GM19438 (cell line): Measurements from ENCODE around the gene CDC20B.
"Not testable (repeated sequence)": the region's sequence is repeated elsewhere in the genome, so short reads cannot be mapped to it uniquely, and the experiment has no call there.

Source experiments
- ATAC-seq: cut with Tn5 transposase; IDR thresholded peaks from one replicate; pipeline ENCODE4 v1.9.1; 2021; ENCODE audit warnings: low read depth; ENCODE audit not compliant: unreplicated experiment

Gene CDC20B

DNA sequence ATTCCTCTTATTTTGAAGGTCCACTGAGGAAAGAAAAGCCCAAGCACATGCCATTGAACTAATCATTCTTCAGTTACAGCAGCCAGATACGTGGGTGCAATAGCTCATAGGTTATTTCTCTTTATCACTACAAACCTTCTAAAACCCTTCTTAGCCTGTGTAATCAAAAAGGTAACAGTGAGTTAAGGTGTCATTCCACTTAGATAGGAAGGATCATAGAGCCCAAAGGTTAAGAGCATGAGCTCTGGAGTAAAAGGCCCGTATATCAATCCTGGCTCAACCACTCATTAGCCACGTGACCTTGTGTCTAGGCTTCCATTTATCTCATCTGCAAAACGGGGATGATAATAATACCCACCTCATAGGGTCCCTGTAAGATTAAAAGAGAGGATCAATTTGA, 10.3 kb downstream of the CDC20B start:
- no peak for ATAC-seq

DNA sequence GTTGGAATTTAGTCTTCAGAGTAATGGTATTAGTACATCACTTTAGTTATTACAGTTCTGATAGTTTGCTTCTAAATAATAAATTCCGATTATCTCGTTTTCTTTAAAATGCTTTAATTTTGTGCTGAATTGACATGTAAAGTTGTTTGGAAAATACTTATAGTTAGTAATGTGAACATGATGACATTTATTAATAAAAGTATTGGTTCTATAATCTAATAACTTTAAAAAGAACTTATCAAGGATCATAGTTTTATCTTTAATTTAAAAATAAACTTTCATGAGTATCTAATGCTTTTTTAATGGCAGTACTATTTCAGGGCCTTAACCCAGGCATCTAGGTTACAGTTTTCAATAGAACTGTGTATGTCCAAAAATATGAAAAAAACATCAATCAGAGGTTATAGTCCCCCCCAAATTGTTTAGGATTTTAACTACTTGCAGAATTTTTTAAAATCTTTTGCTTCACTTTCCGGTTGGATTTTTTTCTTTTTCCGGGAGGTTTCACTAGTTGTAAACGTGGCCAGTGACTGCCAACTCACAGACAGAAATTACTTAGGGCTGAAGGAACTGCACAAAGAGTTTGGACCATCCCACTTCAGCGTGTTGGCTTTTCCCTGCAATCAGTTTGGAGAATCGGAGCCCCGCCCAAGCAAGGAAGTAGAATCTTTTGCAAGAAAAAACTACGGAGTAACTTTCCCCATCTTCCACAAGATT, 12.3 kb downstream of the CDC20B start:
- no peak for ATAC-seq

DNA sequence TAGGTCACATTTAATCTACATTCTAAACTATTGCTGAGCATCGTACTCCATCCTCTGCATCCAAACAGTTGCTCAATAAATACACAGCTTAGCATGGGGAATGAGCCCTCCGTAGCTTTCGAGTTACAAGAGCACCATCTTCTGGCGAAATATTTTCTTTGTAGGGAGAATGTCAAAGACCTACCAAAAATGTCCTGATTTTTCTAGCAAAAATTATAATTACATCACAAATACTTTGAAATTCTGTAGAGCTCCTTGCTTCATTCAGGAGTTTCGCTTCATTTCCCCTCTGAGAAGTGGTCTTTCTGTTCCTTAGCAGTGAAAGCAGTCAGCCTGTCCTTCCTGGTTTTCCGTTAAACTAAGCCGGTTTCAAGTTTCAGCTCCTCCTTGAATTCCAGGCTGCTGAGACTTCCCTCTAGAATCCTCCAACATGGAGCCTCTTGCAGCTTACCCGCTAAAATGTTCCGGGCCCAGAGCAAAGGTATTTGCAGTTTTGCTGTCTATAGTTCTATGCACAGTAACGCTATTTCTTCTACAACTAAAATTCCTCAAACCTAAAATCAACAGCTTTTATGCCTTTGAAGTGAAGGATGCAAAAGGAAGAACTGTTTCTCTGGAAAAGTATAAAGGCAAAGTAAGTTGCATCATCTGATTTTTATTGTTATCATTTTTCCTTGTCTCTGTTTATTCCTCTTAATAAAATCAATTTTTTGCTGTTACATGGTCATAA, 13.0 kb downstream of the CDC20B start, which contains the start of gene GPX8:
Gene GPX8 (plus strand): TSS at position 409 of the 730 bp plus-strand sequence. CDS start 22 bp downstream, at position 431.
- ATAC-seq, result no peak

DNA sequence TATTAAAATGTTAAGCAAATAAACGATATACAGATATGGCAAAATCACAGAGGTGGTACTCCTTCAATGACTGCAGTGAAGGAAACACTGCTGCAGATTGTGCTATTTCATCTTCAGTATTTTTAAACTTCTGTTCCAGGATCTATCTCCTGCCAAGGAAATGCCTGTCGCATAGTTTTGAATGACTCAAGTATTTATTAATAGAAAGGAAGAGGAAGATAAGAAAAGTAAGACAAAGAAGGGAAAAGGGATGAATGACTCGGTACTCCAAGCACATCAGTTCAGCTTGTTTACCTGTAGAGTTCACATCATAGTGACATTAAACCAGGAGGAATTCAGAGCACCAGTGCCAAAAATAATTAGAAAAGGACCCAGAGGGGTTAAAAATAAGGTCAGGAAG, 18.1 kb downstream of the CDC20B start:
- ATAC-seq, result no peak

DNA sequence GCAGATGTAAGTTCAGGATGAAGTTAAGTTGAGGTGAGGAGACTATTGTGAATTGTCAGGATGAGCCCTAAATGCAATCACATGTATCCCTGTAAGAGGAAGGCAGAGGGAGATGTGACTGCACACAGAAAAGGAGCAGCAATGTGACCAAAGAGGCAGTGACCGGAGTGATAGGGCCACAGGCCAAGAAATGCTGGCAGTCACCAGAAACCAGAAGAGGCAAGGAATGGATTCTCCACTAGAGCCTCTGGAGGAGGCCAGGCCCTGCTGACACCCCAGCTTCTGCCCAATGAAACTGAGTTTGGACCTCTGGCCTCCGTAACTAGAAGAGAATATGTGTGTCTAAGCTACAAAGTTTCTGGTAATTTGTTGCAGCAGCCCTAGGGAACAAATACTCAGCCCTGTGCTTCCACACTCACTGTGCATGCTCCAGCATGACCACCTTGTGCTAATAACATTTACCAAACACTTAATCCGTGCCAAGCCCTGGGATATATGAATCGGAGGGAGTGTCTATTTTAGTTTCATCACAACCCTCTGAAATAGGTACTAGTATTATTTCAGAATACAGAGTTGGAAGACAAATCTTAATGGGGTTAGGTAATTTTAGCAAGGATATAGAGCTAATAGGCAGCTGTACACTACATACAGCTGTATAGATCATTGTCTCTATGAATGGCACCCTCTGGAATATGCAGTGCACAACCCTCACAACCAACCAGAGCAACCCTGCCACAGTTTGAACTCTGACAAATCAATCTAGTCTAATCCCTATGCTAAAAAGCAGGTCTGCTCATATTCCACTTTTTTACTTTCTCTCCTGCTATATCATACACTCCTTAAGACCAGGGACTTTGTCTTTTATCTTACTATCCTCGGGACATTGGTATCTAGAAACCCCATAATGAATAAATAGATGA, 20.8 kb downstream of the CDC20B start:
- no peak for ATAC-seq

DNA sequence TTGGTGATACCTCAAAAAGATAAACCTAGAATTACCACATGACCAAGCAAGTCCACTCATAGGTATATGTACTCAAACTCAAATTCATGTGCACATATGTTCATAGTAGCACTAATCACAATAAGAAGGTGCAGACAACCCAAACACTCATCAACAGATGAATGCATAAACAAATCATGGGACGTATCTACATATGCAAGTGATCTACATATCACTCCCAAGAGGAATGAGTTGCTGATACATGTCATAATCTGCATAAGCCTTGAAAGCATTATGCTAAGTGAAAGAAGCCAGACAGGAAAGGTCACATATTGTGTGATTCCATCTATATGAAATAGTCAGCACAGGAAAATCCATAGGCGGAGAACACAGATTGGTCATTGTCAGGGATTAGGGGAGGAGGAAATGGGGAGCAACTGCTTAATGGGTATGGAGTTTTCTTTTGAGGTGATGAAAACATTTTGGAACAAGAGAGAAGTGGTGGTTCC, 23.6 kb downstream of the CDC20B start:
- ATAC-seq, result no peak

DNA sequence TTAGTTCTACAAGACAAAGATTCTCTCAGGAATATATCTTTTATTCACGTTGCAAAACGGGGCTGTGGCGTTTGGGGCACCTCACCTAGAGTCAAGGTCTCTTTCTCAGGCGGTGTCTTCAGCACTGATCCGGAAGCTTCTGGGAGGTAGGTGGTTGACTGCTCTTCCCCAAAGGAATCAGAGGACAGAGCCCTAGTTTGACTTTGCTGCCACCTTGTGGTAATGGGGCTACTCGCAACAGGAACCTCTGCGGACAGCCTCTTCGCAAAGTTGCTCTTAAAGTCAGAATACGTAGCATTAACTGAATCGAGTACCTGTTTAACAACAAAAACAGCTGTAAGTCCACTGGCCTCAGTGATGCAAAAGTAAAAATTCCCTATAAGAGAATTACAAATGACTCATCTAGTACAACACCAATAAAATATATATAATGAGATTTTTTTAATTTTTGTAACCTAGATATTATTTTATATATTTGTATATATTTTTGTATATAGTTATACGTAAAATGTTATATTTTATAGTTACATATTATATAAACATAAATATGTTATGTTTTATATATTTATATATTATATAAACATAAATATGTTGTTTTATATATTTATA, 26.3 kb downstream of the CDC20B start:
- ATAC-seq, result peak; percentile 72

DNA sequence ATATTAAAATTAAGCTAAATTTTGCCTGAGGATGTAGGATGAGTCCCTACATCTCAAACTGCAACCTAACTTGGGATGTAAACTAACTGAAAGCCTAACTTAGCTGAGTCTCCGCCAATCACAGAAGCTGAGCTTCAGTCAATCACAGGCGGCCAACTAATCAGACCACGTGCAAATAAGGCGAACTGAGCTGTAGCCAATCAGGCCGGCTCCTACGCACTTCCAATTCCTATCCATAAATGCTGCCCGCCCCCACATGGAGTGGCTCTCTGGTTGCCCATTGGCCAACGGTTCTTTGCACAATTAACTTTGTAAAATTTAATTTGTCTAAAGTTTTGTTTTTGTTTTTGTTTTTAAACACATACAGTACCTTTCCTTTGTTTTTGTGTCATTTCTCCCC, 26.9 kb downstream of the CDC20B start:
- ATAC-seq, result no peak

DNA sequence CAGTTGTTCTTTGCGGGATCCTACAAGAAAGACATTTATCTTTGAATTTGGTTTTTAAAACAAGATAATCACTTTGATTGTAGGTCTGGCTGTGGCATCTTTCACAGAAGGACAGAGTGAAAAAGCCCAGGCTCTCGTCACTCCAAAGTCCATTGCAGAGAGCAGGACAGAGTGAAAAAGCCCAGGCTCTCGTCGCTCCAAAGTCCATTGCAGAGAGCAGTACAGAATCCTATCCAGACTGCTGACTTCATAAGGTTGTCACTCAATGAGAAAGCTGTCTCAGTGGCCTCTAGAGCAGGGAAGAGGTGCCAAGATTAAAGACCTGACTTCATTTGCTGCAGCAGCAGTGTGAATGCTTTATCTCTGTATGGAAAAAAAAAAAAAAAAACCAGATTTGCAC, 29.4 kb downstream of the CDC20B start:
- ATAC-seq, result no peak

DNA sequence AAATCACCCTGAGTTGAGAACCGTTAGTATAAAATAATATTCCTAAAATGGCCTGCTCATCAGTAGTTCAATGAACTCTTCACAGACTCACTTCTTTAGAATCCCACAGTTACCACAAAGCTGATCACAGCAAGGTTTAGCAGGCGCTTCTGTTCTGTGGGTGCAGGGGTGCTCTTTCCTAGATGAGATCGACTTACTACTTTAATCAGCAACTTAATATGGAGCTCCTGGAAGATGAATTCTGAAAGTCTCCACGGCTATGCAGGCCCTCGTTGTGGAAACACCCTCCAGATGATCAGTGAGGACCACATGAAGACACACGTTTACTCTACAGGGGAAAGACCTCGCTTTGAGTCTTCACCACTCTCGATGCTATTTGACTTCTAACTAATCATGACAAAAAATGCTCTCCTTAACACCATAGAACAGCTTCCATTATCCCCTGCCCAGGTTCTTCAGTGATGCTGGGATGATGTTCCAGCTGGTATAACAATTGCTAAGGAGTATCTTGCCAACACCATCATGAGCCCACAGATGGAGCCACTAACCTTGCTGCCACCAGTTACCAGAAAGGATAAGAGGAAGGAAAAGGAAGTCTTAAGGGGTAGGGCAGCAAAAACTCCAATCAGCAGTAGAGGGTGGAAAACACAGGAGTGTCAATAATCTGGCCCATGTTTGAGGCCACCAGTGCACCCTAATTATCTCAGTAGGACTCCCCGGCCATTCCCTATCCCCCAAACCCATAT, 30.9 kb downstream of the CDC20B start:
- no peak for ATAC-seq

DNA sequence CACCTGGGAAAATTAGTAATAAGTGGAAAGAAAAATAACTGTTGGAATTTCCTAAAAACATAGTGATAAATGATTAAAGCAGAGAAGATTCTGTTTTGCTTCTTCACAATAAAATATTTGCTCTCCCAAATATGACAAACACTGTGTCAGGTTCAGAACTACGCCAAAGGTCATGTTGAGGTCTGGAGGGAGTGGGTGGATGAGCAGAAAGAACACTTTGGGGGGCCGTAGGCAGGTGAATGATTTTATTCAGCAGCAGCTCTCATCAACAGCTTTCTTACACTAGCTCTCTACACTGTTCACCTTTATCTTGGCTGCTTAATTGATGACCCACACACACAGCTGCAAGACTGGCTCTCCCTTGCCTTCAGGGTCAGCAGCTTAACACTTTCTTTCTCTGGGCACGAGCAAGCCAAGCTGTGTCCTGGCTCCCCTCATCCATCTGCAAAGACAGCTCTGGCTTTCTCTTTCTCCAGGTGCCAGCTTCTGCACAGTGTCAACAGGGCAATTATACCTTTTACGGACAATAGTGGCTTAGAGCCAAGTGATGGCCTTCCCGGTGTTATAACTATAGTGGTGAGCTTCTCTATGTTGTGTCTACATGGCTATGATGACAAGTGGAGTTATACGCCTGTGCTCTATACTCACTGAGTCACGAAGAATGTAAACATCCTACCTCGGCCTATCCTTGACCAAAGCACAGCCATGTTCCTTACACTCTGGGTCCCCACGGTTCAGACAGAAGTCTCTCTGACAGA, 31.9 kb downstream of the CDC20B start:
- ATAC-seq, result no peak

DNA sequence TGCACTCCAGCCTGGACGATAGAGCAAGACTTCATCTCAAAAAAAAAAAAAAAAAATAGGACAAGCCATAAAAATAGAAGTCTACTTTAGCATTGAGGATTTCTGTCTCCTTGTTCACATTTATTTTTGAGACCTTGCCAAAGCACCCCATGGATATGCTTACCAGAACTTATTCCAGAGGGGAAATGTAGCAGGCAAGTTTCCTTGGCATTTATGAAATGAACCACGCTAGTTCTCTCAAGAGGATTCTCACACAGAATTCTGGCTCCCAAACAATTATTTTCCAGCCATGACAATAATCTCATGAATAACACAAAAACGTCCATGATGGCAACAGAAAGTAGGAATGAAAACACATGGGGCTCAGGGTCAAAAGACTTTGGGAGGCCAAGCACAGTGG, 36.5 kb downstream of the CDC20B start:
- ATAC-seq, result no peak

DNA sequence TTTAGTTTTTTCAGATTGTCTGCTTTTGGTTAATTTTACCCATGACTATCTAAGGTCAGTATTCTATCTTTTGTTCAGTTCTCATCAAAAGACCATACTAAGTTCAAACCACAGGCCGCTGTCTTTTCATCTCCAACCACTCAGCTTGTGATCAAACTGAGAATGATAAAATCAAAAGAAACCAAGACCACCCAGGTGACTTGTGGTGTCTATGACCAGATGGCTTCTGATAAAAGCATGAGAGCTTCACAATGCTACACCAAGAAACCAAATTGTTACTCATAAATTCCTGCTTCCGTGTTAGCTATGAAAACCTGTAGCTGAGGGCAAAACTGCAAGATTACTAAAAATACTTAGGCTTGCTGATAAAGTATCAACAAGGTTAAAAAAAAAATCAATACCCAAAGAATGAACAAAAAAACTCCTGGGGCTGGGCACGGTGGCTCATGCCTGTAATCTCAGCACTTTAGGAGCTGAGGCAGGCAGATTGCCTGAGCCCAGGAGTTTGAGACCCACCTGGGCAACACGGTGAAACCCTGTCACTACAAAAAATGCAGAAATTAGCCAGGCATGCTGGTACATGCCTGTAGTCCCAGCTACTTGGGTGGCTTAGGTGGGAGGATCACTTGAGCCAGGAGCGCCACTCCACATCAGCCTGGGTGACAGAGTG, 38.8 kb downstream of the CDC20B start:
- ATAC-seq, result no peak

DNA sequence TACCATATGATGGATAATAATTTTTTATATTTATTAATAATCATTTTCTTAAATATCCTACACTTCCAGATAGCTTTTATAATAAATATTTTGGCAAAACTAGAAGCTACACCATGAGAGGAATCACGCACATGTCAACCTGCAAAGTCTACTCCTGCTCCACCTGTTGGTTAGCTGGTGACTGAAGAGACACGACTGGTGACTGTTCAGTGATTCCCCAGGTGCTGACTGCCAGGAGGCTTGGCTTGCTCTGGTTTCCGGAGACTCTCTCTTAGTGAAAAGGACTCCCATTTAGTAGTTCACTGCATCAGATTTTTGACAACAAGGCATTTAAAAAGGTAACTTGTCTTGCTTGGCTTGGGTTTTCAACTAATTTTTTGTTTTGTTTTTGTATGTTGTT, 49.6 kb downstream of the CDC20B start:
- ATAC-seq, result no peak

DNA sequence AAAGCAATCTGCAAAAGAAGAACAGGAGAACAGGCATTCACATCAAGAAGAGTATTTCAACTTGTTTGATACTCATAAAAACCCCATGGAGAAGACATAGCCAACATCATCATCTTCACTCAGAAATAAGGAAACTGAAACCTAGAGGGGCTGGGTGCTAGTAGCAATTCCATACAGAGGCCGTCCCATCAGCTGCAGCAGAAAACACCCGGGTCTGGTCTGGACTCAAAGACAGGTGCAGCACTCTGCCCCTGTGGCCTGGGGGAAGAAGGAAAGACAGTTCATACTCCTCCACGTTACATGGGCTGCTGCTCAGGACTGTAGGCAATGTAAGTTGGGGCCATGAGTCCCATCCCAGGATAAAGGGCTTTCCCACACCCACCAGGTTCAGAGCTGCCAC, 58.9 kb downstream of the CDC20B start:
- no peak for ATAC-seq

DNA sequence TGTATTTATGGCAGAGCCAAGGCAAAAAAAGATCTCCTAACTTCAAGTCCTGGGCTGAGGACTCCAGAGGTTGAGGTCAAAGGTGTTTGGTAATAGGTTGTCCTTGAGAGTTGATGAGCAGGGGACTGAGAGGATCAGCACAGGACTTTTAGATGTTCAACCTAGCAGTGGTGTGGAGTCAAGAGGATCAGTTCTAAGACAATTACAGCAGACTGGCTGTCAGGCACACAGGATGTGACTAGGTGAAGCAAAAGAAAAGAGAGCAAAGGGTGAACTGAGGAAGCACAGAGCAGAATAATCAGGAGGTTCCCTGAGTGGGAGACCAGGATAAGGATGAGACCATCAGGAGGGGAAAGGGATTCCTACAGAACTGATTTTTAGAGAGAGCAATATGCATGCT, 59.6 kb downstream of the CDC20B start:
- ATAC-seq, result no peak

DNA sequence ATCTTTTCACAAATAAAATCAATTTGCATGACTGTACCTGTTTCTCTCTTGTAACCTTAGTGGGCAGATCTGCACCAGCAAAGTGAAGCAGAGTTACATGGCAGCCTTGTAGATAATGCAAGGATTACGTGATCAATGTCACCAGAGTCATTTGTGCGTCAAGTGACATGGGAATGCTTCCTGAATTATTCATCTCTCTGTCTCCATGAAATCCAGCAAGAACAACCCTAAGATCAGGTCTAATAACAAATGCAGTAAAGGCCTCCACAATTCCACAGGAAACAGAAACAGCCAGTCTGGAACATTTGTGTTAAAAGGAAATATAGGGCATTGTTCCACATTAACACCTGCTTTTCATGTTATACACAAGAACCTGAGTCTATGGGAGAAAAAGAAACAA, 62.8 kb downstream of the CDC20B start:
- ATAC-seq, result no peak

DNA sequence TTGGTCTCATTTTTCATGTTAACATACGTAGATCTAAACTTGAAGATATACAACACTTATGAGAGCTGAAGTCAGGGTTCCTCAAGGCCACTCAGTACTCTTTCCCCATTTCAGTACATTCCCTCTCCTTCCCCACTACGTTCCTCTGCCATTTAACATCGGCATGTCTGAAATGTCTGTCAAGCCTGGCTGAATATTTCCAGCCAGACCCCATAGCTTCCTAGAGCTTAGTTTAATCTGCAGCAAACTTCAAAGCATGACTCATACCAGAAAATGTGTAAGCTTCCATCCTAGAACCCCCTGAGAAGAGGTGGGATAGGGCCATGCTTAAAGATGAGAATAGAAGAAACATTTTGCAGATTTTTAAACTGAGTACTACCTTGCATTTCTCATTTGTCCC, 64.3 kb downstream of the CDC20B start:
- no peak for ATAC-seq

DNA sequence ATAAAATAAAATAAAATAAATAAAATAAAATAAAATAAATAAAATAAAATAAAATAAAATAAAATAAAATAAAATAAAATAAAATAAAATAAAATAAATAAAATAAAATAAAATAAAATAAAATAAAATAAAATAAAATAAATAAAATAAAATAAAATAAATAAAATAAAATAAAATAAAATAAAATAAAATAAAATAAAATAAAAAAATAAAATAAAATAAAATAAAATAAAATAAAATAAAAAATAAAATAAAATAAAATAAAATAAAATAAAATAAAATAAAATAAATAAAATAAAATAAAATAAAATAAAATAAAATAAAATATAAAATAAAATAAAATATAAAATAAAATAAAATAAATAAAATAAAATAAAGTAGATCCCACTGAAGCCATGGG, 67.0 kb downstream of the CDC20B start:
- ATAC-seq, result not testable (repeated sequence)
